ENCODE data around the gene ATF3.

Gene ATF3

DNA sequence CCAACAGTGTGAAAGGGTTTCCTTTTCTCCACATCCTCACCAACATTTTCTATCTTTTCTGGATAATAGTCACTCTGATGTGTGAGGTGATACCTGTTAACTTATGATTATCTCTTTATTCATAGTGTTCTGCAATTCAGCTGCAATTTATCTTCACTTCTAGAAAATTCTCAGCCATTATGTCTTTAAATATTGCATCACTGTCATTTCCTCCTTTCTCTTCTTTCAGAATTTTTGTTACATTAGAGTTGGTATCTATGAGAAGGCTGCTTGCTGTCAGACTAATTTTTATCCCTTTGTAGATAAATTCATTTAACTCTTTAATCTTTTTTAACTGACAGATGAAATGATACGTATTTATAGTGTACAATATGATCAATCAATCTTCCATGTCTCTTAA is 30.5 kb upstream of the ATF3 start:
- TF ChIP-seq, protein P1, sequence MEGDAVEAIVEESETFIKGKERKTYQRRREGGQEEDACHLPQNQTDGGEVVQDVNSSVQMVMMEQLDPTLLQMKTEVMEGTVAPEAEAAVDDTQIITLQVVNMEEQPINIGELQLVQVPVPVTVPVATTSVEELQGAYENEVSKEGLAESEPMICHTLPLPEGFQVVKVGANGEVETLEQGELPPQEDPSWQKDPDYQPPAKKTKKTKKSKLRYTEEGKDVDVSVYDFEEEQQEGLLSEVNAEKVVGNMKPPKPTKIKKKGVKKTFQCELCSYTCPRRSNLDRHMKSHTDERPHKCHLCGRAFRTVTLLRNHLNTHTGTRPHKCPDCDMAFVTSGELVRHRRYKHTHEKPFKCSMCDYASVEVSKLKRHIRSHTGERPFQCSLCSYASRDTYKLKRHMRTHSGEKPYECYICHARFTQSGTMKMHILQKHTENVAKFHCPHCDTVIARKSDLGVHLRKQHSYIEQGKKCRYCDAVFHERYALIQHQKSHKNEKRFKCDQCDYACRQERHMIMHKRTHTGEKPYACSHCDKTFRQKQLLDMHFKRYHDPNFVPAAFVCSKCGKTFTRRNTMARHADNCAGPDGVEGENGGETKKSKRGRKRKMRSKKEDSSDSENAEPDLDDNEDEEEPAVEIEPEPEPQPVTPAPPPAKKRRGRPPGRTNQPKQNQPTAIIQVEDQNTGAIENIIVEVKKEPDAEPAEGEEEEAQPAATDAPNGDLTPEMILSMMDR (IDR thresholded peaks at IDR 0.05; ENCODE audit: control insufficient read depth, insufficient read depth, low read depth, low read length, missing control alignments) = no peak

DNA sequence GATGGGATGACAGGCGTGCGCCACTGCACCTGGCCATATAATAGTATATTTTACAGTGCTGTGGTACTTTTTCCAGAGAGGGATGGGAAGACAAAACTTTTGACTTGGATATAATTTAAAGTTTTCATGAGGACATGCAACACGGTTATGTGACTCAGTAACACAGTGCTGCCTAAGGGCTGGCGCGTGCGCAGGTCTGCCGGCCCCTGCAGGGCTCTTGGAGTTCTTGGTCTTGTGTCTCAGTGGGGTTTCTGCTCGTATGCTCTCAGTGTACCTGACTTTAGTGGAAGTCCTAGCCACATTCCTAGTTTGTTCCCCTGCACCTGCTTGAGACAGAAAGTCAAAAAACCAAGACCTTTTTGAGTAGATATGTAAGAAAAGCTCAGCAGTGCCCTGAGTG is 27.5 kb upstream of the ATF3 start:
- H3K4me3 ChIP-seq (ENCODE audit: control insufficient read depth, low read depth, low read length) = no peak overlapping the region
- no peak for DNase-seq (ENCODE audit: low read depth)
- TF ChIP-seq, protein P1 (IDR thresholded peaks at IDR 0.05; ENCODE audit: control insufficient read depth, insufficient read depth, low read depth, low read length, missing control alignments) = no peak

More for the DNA sequence above, 30.5 kb upstream of the ATF3 start:
- H3K4me3 ChIP-seq (ENCODE audit: control insufficient read depth, low read depth, low read length) = no peak overlapping the region
- no peak for DNase-seq (ENCODE audit: low read depth)

- TF ChIP-seq, protein P1 (IDR thresholded peaks at IDR 0.05; ENCODE audit: control insufficient read depth, insufficient read depth, low read depth, low read length, missing control alignments) = no peak
- DNase-seq (ENCODE audit: low read depth) = no peak
- no peak overlapping the region for H3K4me3 ChIP-seq (ENCODE audit: control insufficient read depth, low read depth, low read length)
Measured at GRCh38 chr1:212582291-212582690, 26.3 kb upstream of the ATF3 start.

- TF ChIP-seq, protein P1 (IDR thresholded peaks at IDR 0.05; ENCODE audit: control insufficient read depth, insufficient read depth, low read depth, low read length, missing control alignments) = no peak
- no peak overlapping the region for H3K4me3 ChIP-seq (ENCODE audit: control insufficient read depth, low read depth, low read length)
- DNase-seq (ENCODE audit: low read depth) = no peak
Measured at GRCh38 chr1:212582808-212583615, 25.5 kb upstream of the ATF3 start.

DNA sequence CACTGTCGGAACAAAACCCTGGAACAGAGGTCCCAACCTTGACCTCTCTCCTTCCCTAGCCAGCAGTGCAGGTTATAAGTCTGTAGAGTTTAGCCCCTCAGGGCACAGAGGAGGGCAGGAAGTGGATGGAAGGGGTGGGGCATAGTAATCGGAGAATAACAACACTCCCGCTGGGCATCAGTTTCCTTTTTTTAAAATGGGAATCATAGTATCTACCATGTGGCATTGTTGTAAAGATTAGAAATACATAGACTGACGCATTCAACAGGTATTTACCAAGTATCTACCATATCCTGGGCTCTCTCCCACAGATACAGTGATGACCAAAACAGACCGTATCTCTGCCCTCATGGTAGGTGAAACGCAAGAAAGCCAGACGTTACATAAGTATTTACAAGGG is 24.9 kb upstream of the ATF3 start:
- DNase-seq (ENCODE audit: low read depth) = no peak
- TF ChIP-seq, protein P1 (IDR thresholded peaks at IDR 0.05; ENCODE audit: control insufficient read depth, insufficient read depth, low read depth, low read length, missing control alignments) = no peak
- H3K4me3 ChIP-seq (ENCODE audit: control insufficient read depth, low read depth, low read length) = no peak overlapping the region

DNA sequence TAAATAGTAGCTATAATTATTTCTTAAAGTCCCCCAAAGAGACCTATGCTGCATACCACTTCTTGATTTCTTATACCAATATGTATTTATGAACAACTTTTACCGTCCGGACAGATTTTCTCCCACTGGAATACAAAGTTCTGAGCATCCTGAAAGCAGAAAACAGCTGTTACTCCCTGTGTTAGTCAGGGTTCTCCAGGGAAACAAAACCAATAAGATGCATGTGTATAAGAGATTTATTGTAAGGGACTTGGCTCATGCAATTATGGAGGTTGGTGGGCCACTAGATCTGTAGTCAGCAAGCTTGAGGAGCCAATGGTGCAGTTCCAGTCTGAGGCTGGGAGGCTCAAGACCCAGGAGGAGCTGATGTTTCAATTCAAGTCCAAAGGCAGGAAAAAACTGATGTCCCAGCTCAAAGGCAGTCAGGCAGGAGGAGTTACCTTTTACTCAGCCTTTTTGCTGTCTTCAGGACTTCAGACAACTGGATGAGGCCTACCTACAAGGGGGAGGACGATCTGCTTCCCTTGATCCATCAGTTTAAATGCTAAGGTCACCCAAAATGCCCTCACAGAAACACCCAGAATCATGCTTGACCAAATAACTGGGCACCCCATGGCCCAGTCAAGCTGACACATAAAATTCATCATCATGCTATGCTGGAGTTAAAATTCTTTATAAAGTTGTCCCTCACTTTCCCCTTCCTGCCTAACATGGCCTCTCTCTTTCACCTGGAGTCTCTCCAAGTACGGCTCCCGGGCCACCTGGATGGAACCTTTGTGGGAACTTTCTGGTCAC is 24.3 kb upstream of the ATF3 start:
- TF ChIP-seq, protein P1 (IDR thresholded peaks at IDR 0.05; ENCODE audit: control insufficient read depth, insufficient read depth, low read depth, low read length, missing control alignments) = no peak
- DNase-seq (ENCODE audit: low read depth) = no peak
- no peak overlapping the region for H3K4me3 ChIP-seq (ENCODE audit: control insufficient read depth, low read depth, low read length)

All from AG09309 (cell line).